GM19438 (cell line): Measurements from ENCODE around the gene SLC44A3.
A peak's percentile ranks its signal among the peaks of the same experiment; 100 is the strongest.

ENCODE experiments used
- ATAC-seq: cut with Tn5 transposase; IDR thresholded peaks from one replicate; pipeline ENCODE4 v1.9.1; 2021; ENCODE audit warnings: low read depth; ENCODE audit not compliant: unreplicated experiment

The SLC44A3 gene

GRCh38 chr1:94799206-94799605 lies 21.0 kb upstream of the SLC44A3 start:
- ATAC-seq, result no peak

- no peak for ATAC-seq
These were observed 18.1 kb upstream of the SLC44A3 start for GRCh38 chr1:94801919-94802546.

- no peak for ATAC-seq
These were observed 17.1 kb upstream of the SLC44A3 start for GRCh38 chr1:94803106-94803505.

- ATAC-seq, result no peak
These were observed 16.4 kb upstream of the SLC44A3 start for GRCh38 chr1:94803517-94804441.

GRCh38 chr1:94804442-94804837 lies 15.7 kb upstream of the SLC44A3 start:
- ATAC-seq, result no peak

GRCh38 chr1:94805912-94806311 lies 14.2 kb upstream of the SLC44A3 start:
- ATAC-seq, result peak; percentile 65

GRCh38 chr1:94806441-94806871 lies 13.7 kb upstream of the SLC44A3 start:
- ATAC-seq, result no peak

GRCh38 chr1:94807742-94808491 lies 12.2 kb upstream of the SLC44A3 start:
- ATAC-seq, result no peak

- no peak for ATAC-seq
These were observed 11.5 kb upstream of the SLC44A3 start for GRCh38 chr1:94808669-94809068.

GRCh38 chr1:94812985-94813384 lies 7.2 kb upstream of the SLC44A3 start:
- ATAC-seq, result no peak

- ATAC-seq, result no peak
These were observed 4.1 kb upstream of the SLC44A3 start for GRCh38 chr1:94816030-94816429.

- no peak for ATAC-seq
These were observed 2.4 kb upstream of the SLC44A3 start for GRCh38 chr1:94817712-94818111.

GRCh38 chr1:94819238-94819944 lies 766 bp upstream of the SLC44A3 start:
- ATAC-seq, result no peak

- ATAC-seq, result no peak
These were observed 779 bp downstream of the SLC44A3 start for GRCh38 chr1:94820936-94821335.

- ATAC-seq, result no peak
These were observed 1.6 kb downstream of the SLC44A3 start for GRCh38 chr1:94821636-94822305.

- no peak for ATAC-seq
These were observed 3.0 kb downstream of the SLC44A3 start for GRCh38 chr1:94823116-94823515.

- no peak for ATAC-seq
These were observed 5.8 kb downstream of the SLC44A3 start for GRCh38 chr1:94825936-94826335.

- ATAC-seq, result no peak
These were observed 7.3 kb downstream of the SLC44A3 start for GRCh38 chr1:94827434-94827833.

GRCh38 chr1:94828251-94828650 lies 8.1 kb downstream of the SLC44A3 start:
- no peak for ATAC-seq

- no peak for ATAC-seq
These were observed 11.5 kb downstream of the SLC44A3 start for GRCh38 chr1:94831641-94832040.
